ENCODE results near the gene CATSPERE.

DNA sequence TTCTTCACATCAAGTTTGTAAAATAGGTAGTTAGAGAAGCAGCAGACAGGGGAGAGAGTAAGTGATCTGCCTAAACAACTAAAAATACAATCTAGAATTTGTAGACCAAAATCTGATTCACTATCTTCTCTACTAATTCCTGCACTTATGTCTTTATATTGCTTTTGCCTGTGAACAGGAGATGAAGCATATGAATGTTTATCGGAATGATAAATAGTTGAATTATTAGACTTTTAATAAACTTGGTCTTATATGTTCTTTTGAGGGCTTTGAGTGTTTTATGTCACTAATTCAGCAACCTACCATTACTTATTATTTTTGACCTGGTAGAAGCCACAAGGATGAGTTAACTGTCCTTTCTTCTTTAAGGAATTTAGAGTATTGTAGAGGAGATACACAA, 194.1 kb downstream of the CATSPERE start:
- no peak for TF ChIP-seq POLR2A (IDR thresholded peaks at IDR 0.05; ENCODE audit: low read length)
- no peak for TF ChIP-seq GATA1 (IDR thresholded peaks at IDR 0.05; ENCODE audit: low read depth, low read length)

All from erythroblast (primary cell).